PFSK-1 (cell line): Measurements from ENCODE around the gene DIMT1.

Experiments
- FOXP2 ChIP-seq: optimal IDR thresholded peaks from 2 replicates; pipeline ENCODE3; 2011; ENCODE audit warnings: borderline replicate concordance, control low read depth, inconsistent platforms; ENCODE audit not compliant: insufficient read depth; ENCODE audit errors: extremely low read length, extremely low read depth
- POLR2AphosphoS5 ChIP-seq: IDR thresholded peaks from 2 replicates; pipeline ENCODE4 v1.6.1; 2012; ENCODE audit warnings: low read depth, mild to moderate bottlenecking, control low read depth, low read length, moderate library complexity
- SIN3A ChIP-seq: IDR thresholded peaks from 2 replicates; pipeline ENCODE4 v1.6.1; 2012; ENCODE audit warnings: mild to moderate bottlenecking, low read length, moderate library complexity, borderline replicate concordance; ENCODE audit not compliant: insufficient read depth
- TAF1 ChIP-seq: IDR thresholded peaks from 2 replicates; pipeline ENCODE4 v1.6.1; 2012; ENCODE audit warnings: low read length, control low read depth, borderline replicate concordance; ENCODE audit not compliant: insufficient read depth
- TF ChIP-seq, protein P1 (sequence below), 2 experiments: IDR thresholded peaks; 2 replicates each; pipeline versions ENCODE4 v1.6.1 to v1.8.0; 2011 to 2012; ENCODE audit warnings: low read depth in 2 of 2, low read length in 2 of 2, control low read depth in 1 of 2, inconsistent platforms in 1 of 2, mild to moderate bottlenecking in 1 of 2, moderate library complexity in 1 of 2; ENCODE audit not compliant: insufficient read depth in 1 of 2

The DIMT1 gene

DNA sequence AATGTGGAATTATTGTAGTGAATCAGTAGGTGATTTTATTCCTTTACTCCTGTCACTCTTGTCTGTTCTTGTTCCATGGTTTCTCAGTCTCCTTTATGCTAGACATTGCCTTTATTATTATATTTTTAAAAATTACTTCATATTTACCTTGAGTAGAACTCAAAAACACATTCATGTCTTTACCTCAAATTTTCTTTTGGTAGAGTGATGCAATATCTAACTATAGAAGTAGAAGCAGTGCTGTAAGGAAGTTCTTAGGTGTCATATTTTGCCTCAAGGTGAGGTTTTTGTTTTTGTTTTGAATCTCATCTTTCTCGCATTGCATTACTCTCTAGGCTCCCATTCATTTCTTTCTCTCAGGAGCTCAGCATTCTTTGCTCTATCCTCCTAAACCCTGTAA lies 21.1 kb upstream of the DIMT1 start:
- TF ChIP-seq, protein P1, sequence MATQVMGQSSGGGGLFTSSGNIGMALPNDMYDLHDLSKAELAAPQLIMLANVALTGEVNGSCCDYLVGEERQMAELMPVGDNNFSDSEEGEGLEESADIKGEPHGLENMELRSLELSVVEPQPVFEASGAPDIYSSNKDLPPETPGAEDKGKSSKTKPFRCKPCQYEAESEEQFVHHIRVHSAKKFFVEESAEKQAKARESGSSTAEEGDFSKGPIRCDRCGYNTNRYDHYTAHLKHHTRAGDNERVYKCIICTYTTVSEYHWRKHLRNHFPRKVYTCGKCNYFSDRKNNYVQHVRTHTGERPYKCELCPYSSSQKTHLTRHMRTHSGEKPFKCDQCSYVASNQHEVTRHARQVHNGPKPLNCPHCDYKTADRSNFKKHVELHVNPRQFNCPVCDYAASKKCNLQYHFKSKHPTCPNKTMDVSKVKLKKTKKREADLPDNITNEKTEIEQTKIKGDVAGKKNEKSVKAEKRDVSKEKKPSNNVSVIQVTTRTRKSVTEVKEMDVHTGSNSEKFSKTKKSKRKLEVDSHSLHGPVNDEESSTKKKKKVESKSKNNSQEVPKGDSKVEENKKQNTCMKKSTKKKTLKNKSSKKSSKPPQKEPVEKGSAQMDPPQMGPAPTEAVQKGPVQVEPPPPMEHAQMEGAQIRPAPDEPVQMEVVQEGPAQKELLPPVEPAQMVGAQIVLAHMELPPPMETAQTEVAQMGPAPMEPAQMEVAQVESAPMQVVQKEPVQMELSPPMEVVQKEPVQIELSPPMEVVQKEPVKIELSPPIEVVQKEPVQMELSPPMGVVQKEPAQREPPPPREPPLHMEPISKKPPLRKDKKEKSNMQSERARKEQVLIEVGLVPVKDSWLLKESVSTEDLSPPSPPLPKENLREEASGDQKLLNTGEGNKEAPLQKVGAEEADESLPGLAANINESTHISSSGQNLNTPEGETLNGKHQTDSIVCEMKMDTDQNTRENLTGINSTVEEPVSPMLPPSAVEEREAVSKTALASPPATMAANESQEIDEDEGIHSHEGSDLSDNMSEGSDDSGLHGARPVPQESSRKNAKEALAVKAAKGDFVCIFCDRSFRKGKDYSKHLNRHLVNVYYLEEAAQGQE (IDR thresholded peaks at IDR 0.05; ENCODE audit: insufficient read depth in 1 of 2, low read depth in 2 of 2, low read length in 2 of 2): no peak
- no peak for TF ChIP-seq TAF1
- no peak for TF ChIP-seq FOXP2
- no peak for TF ChIP-seq POLR2AphosphoS5
- no peak for TF ChIP-seq SIN3A

DNA sequence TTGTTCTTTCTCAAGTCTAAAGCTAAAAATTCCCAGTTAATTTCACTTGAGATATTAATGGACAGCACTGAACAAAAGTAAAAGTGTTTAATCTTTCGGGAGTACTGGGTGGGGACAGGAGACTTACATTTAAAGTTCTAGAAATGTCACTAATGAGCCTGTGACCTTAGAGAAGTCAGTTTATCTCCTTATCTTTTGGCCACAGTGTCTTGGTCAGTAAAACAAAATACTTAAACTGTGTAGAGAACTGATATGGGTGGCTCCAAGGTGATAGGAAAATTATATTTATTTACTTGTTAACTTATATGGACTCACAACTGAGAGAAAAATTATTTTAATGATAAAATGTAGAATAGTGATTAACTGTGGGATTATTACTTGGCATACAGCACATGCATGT lies 17.7 kb upstream of the DIMT1 start:
- TF ChIP-seq SIN3A (no peak), POLR2AphosphoS5 (no peak), TAF1 (no peak), FOXP2 (no peak)
- TF ChIP-seq, protein P1 (IDR thresholded peaks at IDR 0.05; ENCODE audit: insufficient read depth in 1 of 2, low read depth in 2 of 2, low read length in 2 of 2): no peak

DNA sequence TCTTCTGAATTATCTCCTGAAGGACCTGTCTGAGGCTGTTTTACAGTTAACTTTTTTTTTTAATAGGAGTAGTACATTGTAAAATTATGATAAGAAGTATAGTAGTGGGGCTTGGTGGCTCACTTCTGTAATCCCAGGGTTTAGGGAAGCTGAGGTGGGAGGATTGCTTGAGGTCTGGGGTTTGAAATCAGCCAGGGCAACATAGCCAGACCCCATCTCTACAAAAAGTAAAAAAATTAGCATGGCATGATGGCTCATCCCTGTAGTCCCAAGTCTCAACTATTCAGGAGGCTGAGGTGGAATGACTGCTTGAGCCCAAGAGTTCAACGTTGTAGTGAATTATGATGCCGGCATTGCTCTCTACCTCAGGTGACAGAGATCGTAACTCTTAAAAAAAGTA lies 15.9 kb upstream of the DIMT1 start:
- TF ChIP-seq POLR2AphosphoS5: no peak

DNA sequence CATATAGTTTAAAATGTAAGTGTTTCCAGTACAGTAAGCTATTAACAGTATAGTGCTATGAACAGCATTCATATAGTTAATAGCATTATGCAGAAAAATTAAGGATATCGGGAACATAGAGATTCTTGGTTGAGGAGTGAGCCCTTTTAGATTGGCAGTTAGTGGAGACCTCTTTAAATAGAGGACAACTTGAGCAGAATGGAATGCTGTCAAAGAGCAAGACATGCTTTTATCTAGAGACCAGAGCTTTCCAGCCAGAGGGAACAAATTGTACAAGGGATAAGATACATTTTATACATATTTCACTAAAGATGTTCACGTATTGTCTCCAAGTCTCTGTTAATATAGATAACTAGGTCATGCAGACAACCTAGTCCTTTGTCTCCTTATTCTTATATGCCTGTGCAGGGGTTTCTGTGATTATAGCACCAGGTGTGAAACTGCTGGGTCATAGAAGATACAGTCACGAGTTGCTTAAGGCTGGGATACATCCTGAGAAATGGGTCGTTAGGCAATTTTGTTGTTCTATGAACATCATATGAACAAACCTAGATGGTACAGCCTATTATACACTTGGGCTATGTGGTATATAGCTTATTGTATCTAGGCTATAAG lies 14.9 kb upstream of the DIMT1 start:
- TF ChIP-seq TAF1: no peak
- TF ChIP-seq FOXP2: no peak
- TF ChIP-seq, protein P1 (IDR thresholded peaks at IDR 0.05; ENCODE audit: insufficient read depth in 1 of 2, low read depth in 2 of 2, low read length in 2 of 2): no peak
- TF ChIP-seq SIN3A: no peak
- TF ChIP-seq POLR2AphosphoS5: no peak

DNA sequence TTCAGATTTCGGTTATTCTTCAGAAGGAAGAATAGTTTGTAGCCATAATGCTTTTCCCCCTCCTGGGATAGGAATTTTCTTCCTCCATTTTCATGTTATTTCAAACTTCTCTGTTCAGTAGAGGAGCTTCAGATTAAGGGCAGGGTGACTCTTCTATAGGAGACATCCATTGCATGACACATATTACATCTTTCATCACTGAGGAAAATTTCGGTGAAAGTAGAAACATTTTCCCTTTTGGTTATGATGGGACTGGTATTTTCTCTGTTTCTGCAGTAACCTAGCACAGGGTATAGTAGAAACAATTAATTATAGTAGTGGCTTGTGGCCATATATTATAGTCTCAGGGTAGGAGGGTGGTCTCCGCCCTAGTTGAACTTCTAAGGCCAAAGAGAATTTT lies 10.0 kb upstream of the DIMT1 start:
- TF ChIP-seq SIN3A (no peak), POLR2AphosphoS5 (no peak)
- TF ChIP-seq, protein P1 (IDR thresholded peaks at IDR 0.05; ENCODE audit: insufficient read depth in 1 of 2, low read depth in 2 of 2, low read length in 2 of 2): no peak
